Neural cell (in vitro differentiated cells): Measurements from ENCODE around the gene MDM2. TPM values are rescaled to one million over a fixed set of nuclear protein-coding genes. Genes with fewer than 3 reads are reported as not detected.

Experiments used
- H2AFZ ChIP-seq: fragments of 200-600, 300-800 bp; sonication (generic), shearing (Covaris generic); 2 replicates; pipeline ENCODE4 v1.6.0; 2014; ENCODE audit warnings: low read depth, mild to moderate bottlenecking, antibody characterized with exemption, low read length, moderate library complexity
- H3F3A ChIP-seq: fragments of 200-600 bp; shearing (Covaris generic); 2 replicates; pipeline ENCODE4 v1.6.1; 2016; ENCODE audit warnings: mild to moderate bottlenecking, moderate library complexity, mixed read lengths, antibody characterized with exemption, low read length; ENCODE audit not compliant: insufficient read depth, poor library complexity, severe bottlenecking
- H3K27ac ChIP-seq: fragments of 200-600, 300-800 bp; sonication (generic), shearing (Covaris generic); 2 replicates; pipeline ENCODE4 v1.5.1; 2014; ENCODE audit warnings: mild to moderate bottlenecking, low read length, moderate library complexity
- H3K27me3 ChIP-seq: fragments of 300-800, 200-600 bp; sonication (generic), shearing (Covaris generic); 2 replicates; pipeline ENCODE4 v1.6.0; 2014; ENCODE audit warnings: mild to moderate bottlenecking, low read depth, low read length, moderate library complexity; ENCODE audit not compliant: insufficient read depth
- H3K36me3 ChIP-seq: fragments of 300-800, 200-600 bp; sonication (generic), shearing (Covaris generic); 2 replicates; pipeline ENCODE4 v1.5.1; 2014; ENCODE audit warnings: mild to moderate bottlenecking, antibody characterized with exemption, low read length, moderate library complexity; ENCODE audit not compliant: insufficient read depth
- H3K4me2 ChIP-seq: fragments of 300-800, 200-600 bp; sonication (generic), shearing (Covaris generic); 2 replicates; pipeline ENCODE4 v1.6.0; 2014; ENCODE audit warnings: mild to moderate bottlenecking, low read length
- H3K4me3 ChIP-seq: fragments of 300-800, 200-600 bp; sonication (generic), shearing (Covaris generic); 2 replicates; pipeline ENCODE4 v1.5.1; 2014; ENCODE audit warnings: mild to moderate bottlenecking, low read length, moderate library complexity
- H3K79me2 ChIP-seq: fragments of 200-600 bp; shearing (Covaris generic); replicated peaks from 2 replicates; pipeline ENCODE4 v1.6.0; 2014; ENCODE audit warnings: mild to moderate bottlenecking, low read length, moderate library complexity; ENCODE audit not compliant: insufficient read depth
- H3K9ac ChIP-seq: fragments of 300-800, 200-600 bp; sonication (generic), shearing (Covaris generic); 2 replicates; pipeline ENCODE4 v1.6.1; 2016; ENCODE audit warnings: mild to moderate bottlenecking, low read length, mixed read lengths
- H3K9me2 ChIP-seq: fragments of 200-600 bp; shearing (Covaris generic); 2 replicates; pipeline ENCODE4 v1.6.1; 2016; ENCODE audit warnings: mild to moderate bottlenecking, low read length, mixed read lengths; ENCODE audit not compliant: insufficient read depth
- H3K9me3 ChIP-seq: fragments of 200-600, 300-800 bp; sonication (generic), shearing (Covaris generic); 2 replicates; pipeline ENCODE4 v1.6.1; 2016; ENCODE audit warnings: mild to moderate bottlenecking, mixed run types, low read length, moderate library complexity, mixed read lengths
- H4K20me1 ChIP-seq: fragments of 200-600 bp; shearing (Covaris generic); 2 replicates; pipeline ENCODE4 v1.6.1; 2016; ENCODE audit warnings: mild to moderate bottlenecking, mixed run types; ENCODE audit not compliant: insufficient read depth
- CTCF ChIP-seq: fragments of 450-650 bp; IDR thresholded peaks from 2 replicates; pipeline ENCODE4 v1.5.1; 2014; ENCODE audit warnings: antibody characterized with exemption, mild to moderate bottlenecking, moderate library complexity; ENCODE audit not compliant: poor library complexity, severe bottlenecking
- EP300 ChIP-seq: fragments of 450-650 bp; conservative IDR thresholded peaks from 2 replicates; pipeline ENCODE4 v1.6.1; 2014; ENCODE audit warnings: antibody characterized with exemption, mild to moderate bottlenecking, moderate library complexity; ENCODE audit not compliant: poor library complexity, severe bottlenecking
- EZH2 ChIP-seq: fragments of 200-600, 300-800 bp; shearing (Covaris generic), sonication (generic); IDR thresholded peaks from 2 replicates; pipeline ENCODE4 v1.6.1; 2014; ENCODE audit warnings: antibody characterized with exemption, low read length, borderline replicate concordance, mild to moderate bottlenecking; ENCODE audit not compliant: insufficient read depth, poor library complexity, severe bottlenecking
- MXI1 ChIP-seq: fragments of 450-650 bp; conservative IDR thresholded peaks from 2 replicates; pipeline ENCODE4 v1.6.1; 2014; ENCODE audit warnings: antibody characterized with exemption, mild to moderate bottlenecking; ENCODE audit not compliant: poor library complexity, severe bottlenecking
- POLR2AphosphoS5 ChIP-seq: IDR thresholded peaks from 2 replicates; pipeline ENCODE4 v1.6.1; 2012
- RAD21 ChIP-seq: fragments of 450-650 bp; conservative IDR thresholded peaks from 2 replicates; pipeline ENCODE4 v1.6.1; 2014; ENCODE audit warnings: antibody characterized with exemption, mild to moderate bottlenecking, moderate library complexity
- REST ChIP-seq: IDR thresholded peaks from 2 replicates; pipeline ENCODE4 v1.6.1; 2012; ENCODE audit warnings: borderline replicate concordance
- SMC3 ChIP-seq: fragments of 450-650 bp; conservative IDR thresholded peaks from 2 replicates; pipeline ENCODE4 v1.6.1; 2014; ENCODE audit warnings: antibody characterized with exemption, mild to moderate bottlenecking, moderate library complexity; ENCODE audit not compliant: poor library complexity
- TAF1 ChIP-seq: IDR thresholded peaks from 2 replicates; pipeline ENCODE4 v1.6.1; 2012; ENCODE audit warnings: low read depth
- polyA plus RNA-seq: library from polyadenylated mRNA; depleted of rRNA; stranded (reverse); fragments of >200 nt; gene quantifications from 2 replicates; pipeline ENCODE4 v1.2.3, GENCODE V29; 2014

MDM2 gene
- polyA plus RNA-seq, 1 donor from 2014 or later = 37.5 TPM

- Histone ChIP-seq H3K27me3 (no peaks in the 10 kb centered on the region), H2AFZ (no peak overlapping the region), H3K9me3 (no peaks in the 10 kb centered on the region), H3K9me2 (no peaks in the 10 kb centered on the region), H3K36me3 (no peaks in the 10 kb centered on the region), H3K79me2 (no peaks in the 10 kb centered on the region), H4K20me1 (no peaks in the 10 kb centered on the region), H3K27ac (no peak overlapping the region), H3F3A (no peaks in the 10 kb centered on the region), H3K4me3 (no peak overlapping the region), H3K4me2 (no peak overlapping the region), H3K9ac (no peak overlapping the region)
- TF ChIP-seq REST = no peak
- TF ChIP-seq TAF1 = no peak
- TF ChIP-seq EZH2 = no peak
- no peak for TF ChIP-seq SMC3
- no peak for TF ChIP-seq CTCF
- TF ChIP-seq MXI1 = no peak
- no peak for TF ChIP-seq POLR2AphosphoS5
- no peak for TF ChIP-seq RAD21
- no peak for TF ChIP-seq EP300
These were observed 14.5 kb upstream of the MDM2 start for GRCh38 chr12:68793436-68793835.

- H3F3A ChIP-seq = no peaks in the 10 kb centered on the region
- H3K9me2 ChIP-seq = no peaks in the 10 kb centered on the region
- no peaks in the 10 kb centered on the region for H3K27me3 ChIP-seq
- H4K20me1 ChIP-seq = no peaks in the 10 kb centered on the region
- TF ChIP-seq MXI1 (no peak), POLR2AphosphoS5 (no peak), SMC3 (no peak), REST (no peak)
- H3K79me2 ChIP-seq = no peaks in the 10 kb centered on the region
- no peaks in the 10 kb centered on the region for H3K9me3 ChIP-seq
- H2AFZ ChIP-seq = no peak overlapping the region
- no peak overlapping the region for H3K27ac ChIP-seq
- no peak overlapping the region for H3K4me2 ChIP-seq
- H3K9ac ChIP-seq = no peak overlapping the region
- no peak overlapping the region for H3K4me3 ChIP-seq
- no peaks in the 10 kb centered on the region for H3K36me3 ChIP-seq
These were observed 13.9 kb upstream of the MDM2 start for GRCh38 chr12:68793975-68794652.
